22Rv1 (cell line): ENCODE results near the gene HAPLN1.

Experiments
- CTCF ChIP-seq: fragments of 450-650 bp; IDR thresholded peaks from 2 replicates; pipeline ENCODE4 v1.5.1; 2017; ENCODE audit warnings: mild to moderate bottlenecking
- ZFX ChIP-seq: fragments of 450-650 bp; IDR thresholded peaks from 2 replicates; pipeline ENCODE4 v1.6.1; 2017; ENCODE audit warnings: antibody characterized with exemption, borderline replicate concordance

GRCh38 chr5:83595217-83595616, 125.4 kb downstream of the HAPLN1 start:
- TF ChIP-seq CTCF (no peak), ZFX (no peak)
